ENCODE data around the gene PER1. TPM values are rescaled to one million over a fixed set of nuclear protein-coding genes. Genes with fewer than 3 reads are reported as not detected.

Gene PER1
- total and polyA plus RNA-seq, 2 of the 13 experiments (the other 11 are each of a cell fraction or from before 2014, with no cell fraction given), result 2.6 to 3.6 TPM

DNA sequence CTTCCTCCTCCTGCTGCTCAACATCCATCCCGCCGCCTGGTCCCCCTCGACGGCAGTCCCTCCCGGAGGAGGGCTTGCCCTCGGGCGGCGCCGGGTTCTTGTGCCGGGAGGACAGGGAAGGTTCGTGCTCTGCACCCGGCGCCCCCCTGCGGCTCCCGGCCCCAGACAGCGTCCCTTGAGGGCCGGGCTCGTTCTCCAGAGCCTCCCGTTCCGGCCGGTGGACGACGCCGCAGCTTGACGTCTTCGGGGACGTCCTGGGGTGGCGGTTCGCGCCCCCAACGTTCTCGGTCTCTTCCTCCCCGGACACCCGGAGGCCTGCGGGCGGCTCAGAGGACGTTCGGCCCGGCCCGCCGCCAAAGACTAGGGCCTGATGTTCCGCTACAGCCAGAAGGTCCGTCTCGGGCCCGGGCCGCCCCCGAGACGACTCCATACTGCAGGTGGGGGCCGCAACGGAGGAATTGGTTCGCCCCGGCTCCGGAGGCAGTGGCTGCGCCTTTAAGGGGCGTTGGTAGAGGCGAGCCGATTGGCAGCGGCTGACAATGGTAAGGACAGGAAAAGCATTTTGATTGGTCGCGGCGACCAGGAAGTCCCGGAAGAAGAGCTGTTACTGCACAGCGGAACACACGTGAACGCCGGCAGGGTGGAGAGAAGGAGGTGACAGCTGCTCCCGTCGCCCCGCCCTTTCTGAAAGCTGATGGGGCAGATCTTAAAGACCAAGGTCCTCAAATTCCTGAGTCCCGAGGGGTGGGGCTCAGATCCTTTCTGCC is 37.7 kb upstream of the PER1 start, which contains the start of gene BORCS6 (continued):
- TF ChIP-seq ZKSCAN5 (CRISPR knock-in tag; IDR thresholded peaks at IDR 0.05) (no peak), TBX2 (CRISPR knock-in tag; IDR thresholded peaks at IDR 0.05; ENCODE audit: borderline replicate concordance) (no peak), U2AF1 (optimal IDR thresholded peaks at IDR 0.05; ENCODE audit: low read depth, low read length) (no peak), GLI4 (CRISPR knock-in tag; IDR thresholded peaks at IDR 0.05; ENCODE audit: borderline replicate concordance) (peak; percentile 86; the same call in 1 of the 2 replicates), ZNF75D (CRISPR knock-in tag; IDR thresholded peaks at IDR 0.05; ENCODE audit: borderline replicate concordance) (no peak), ZNF468 (CRISPR knock-in tag; IDR thresholded peaks at IDR 0.05) (no peak), DNMT1 (CRISPR knock-in tag; IDR thresholded peaks at IDR 0.05) (no peak), ZBTB20 (CRISPR knock-in tag; IDR thresholded peaks at IDR 0.05; ENCODE audit: borderline replicate concordance, low read depth) (no peak), ERF (CRISPR knock-in tag; IDR thresholded peaks at IDR 0.05) (0 out of 2 replicates have a peak, but pooled peaks have one; percentile 35), RBFOX2 (IDR thresholded peaks at IDR 0.05; ENCODE audit: low read depth, low read length) (peak; percentile 65), RXRB (CRISPR knock-in tag; IDR thresholded peaks at IDR 0.05; ENCODE audit: borderline replicate concordance) (no peak), ZNF274 (CRISPR knock-in tag; IDR thresholded peaks at IDR 0.05) (peak; percentile 31; the same call in 1 of the 2 replicates), PAF1 (CRISPR knock-in tag; IDR thresholded peaks at IDR 0.05) (no peak), SALL1 (CRISPR knock-in tag; IDR thresholded peaks at IDR 0.05) (peak; percentile 66), ZNF264 (CRISPR knock-in tag; IDR thresholded peaks at IDR 0.05) (peak; percentile 26; the same call in 1 of the 2 replicates), TAF15 (IDR thresholded peaks at IDR 0.05; ENCODE audit: low read depth, low read length, poor library complexity, severe bottlenecking) (no peak), MTF1 (CRISPR knock-in tag; IDR thresholded peaks at IDR 0.05) (no peak)
- TF ChIP-seq, protein P1, sequence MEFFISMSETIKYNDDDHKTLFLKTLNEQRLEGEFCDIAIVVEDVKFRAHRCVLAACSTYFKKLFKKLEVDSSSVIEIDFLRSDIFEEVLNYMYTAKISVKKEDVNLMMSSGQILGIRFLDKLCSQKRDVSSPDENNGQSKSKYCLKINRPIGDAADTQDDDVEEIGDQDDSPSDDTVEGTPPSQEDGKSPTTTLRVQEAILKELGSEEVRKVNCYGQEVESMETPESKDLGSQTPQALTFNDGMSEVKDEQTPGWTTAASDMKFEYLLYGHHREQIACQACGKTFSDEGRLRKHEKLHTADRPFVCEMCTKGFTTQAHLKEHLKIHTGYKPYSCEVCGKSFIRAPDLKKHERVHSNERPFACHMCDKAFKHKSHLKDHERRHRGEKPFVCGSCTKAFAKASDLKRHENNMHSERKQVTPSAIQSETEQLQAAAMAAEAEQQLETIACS (CRISPR knock-in tag; IDR thresholded peaks at IDR 0.05), result no peak
- TF ChIP-seq, protein P2, sequence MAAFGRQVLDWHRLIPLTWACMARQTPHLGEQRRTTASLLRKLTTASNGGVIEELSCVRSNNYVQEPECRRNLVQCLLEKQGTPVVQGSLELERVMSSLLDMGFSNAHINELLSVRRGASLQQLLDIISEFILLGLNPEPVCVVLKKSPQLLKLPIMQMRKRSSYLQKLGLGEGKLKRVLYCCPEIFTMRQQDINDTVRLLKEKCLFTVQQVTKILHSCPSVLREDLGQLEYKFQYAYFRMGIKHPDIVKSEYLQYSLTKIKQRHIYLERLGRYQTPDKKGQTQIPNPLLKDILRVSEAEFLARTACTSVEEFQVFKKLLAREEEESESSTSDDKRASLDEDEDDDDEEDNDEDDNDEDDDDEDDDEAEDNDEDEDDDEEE (CRISPR knock-in tag; IDR thresholded peaks at IDR 0.05), result no peak
- TF ChIP-seq, protein P3, sequence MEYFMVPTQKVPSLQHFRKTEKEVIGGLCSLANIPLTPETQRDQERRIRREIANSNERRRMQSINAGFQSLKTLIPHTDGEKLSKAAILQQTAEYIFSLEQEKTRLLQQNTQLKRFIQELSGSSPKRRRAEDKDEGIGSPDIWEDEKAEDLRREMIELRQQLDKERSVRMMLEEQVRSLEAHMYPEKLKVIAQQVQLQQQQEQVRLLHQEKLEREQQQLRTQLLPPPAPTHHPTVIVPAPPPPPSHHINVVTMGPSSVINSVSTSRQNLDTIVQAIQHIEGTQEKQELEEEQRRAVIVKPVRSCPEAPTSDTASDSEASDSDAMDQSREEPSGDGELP (IDR thresholded peaks at IDR 0.05; ENCODE audit: borderline replicate concordance, low read depth), result peak; percentile 82; the same call in 1 of the 2 replicates
- TF ChIP-seq, protein P4, sequence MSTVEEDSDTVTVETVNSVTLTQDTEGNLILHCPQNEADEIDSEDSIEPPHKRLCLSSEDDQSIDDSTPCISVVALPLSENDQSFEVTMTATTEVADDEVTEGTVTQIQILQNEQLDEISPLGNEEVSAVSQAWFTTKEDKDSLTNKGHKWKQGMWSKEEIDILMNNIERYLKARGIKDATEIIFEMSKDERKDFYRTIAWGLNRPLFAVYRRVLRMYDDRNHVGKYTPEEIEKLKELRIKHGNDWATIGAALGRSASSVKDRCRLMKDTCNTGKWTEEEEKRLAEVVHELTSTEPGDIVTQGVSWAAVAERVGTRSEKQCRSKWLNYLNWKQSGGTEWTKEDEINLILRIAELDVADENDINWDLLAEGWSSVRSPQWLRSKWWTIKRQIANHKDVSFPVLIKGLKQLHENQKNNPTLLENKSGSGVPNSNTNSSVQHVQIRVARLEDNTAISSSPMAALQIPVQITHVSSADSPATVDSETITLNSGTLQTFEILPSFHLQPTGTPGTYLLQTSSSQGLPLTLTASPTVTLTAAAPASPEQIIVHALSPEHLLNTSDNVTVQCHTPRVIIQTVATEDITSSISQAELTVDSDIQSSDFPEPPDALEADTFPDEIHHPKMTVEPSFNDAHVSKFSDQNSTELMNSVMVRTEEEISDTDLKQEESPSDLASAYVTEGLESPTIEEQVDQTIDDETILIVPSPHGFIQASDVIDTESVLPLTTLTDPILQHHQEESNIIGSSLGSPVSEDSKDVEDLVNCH (CRISPR knock-in tag; IDR thresholded peaks at IDR 0.05), result no peak
- TF ChIP-seq, protein P5, sequence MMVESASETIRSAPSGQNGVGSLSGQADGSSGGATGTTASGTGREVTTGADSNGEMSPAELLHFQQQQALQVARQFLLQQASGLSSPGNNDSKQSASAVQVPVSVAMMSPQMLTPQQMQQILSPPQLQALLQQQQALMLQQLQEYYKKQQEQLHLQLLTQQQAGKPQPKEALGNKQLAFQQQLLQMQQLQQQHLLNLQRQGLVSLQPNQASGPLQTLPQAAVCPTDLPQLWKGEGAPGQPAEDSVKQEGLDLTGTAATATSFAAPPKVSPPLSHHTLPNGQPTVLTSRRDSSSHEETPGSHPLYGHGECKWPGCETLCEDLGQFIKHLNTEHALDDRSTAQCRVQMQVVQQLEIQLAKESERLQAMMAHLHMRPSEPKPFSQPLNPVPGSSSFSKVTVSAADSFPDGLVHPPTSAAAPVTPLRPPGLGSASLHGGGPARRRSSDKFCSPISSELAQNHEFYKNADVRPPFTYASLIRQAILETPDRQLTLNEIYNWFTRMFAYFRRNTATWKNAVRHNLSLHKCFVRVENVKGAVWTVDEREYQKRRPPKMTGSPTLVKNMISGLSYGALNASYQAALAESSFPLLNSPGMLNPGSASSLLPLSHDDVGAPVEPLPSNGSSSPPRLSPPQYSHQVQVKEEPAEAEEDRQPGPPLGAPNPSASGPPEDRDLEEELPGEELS (CRISPR knock-in tag; IDR thresholded peaks at IDR 0.05), result no peak; the same call in 1 of the 2 replicates

Data from HepG2 (cell line).